Measurements from ENCODE around the gene SENP6. TPM values are rescaled to one million over a fixed set of nuclear protein-coding genes. Genes with fewer than 3 reads are reported as not detected.

Gene SENP6
- polyA plus RNA-seq, 1 of the 3 experiments (the other 2 are of a cell fraction) = 16.2 TPM

- Histone ChIP-seq H3K36me3 (replicated peaks in 1 of 2; ENCODE audit: control insufficient read depth in 1 of 2, insufficient read depth in 2 of 2, low read length in 1 of 2) (no peaks in the 10 kb centered on the region), H3K27me3 (ENCODE audit: insufficient read depth) (no peaks in the 10 kb centered on the region), H4K20me1 (ENCODE audit: insufficient read depth) (no peaks in the 10 kb centered on the region), H3K4me2 (no peak overlapping the region), H3K9me3 (no peaks in the 10 kb centered on the region), H2AFZ (ENCODE audit: low read depth) (no peak overlapping the region), H3K27ac (ENCODE audit: low read depth in 2 of 2, low read length in 1 of 2) (no peak overlapping the region), H3K4me3 (ENCODE audit: low read depth in 2 of 2, low read length in 1 of 2) (no peak overlapping the region), H3K4me1 (ENCODE audit: control insufficient read depth in 1 of 2, insufficient read depth in 2 of 2, low read depth in 1 of 2, low read length in 1 of 2) (peaks cover 0 to 5% of the 10 kb centered on the region in 2 experiments; a peak in 2 of 4 replicates), H3K9me2 (no peaks in the 10 kb centered on the region), H3K9ac (no peak overlapping the region), H3K79me2 (ENCODE audit: insufficient read depth) (peaks cover 27% of the 10 kb centered on the region), H3F3A (replicated peaks; ENCODE audit: insufficient read depth) (peaks cover 5% of the 10 kb centered on the region)
- TF ChIP-seq USF1 (IDR thresholded peaks at IDR 0.05; ENCODE audit: borderline replicate concordance, low read depth) (no peak), CHD2 (IDR thresholded peaks at IDR 0.05; ENCODE audit: low read length, partially characterized antibody) (no peak), JUND (IDR thresholded peaks at IDR 0.05) (no peak), RXRA (IDR thresholded peaks at IDR 0.05; ENCODE audit: borderline replicate concordance, low read depth) (no peak), EZH2phosphoT487 (IDR thresholded peaks at IDR 0.05; ENCODE audit: borderline replicate concordance, low read depth) (no peak), MEF2A (IDR thresholded peaks at IDR 0.05; ENCODE audit: borderline replicate concordance, low read depth) (no peak)
- WGBS (ENCODE audit: low lambda C conversion rate) = 88% methylated on average over 9 of the region's 9 CpGs
- ChIA-PET POLR2A (no interaction called here), CTCF (no interaction called here)
- DNase-seq = no peak
Measured at GRCh38 chr6:75747152-75747992, 145.7 kb downstream of the SENP6 start.

GRCh38 chr6:75748003-75748742 is 146.5 kb downstream of the SENP6 start:
- Histone ChIP-seq H3K27ac (ENCODE audit: low read depth in 2 of 2, low read length in 1 of 2) (peak overlapping the region; percentile 67 to 74; a peak in 3 of 4 replicates), H3K4me2 (peak overlapping the region; percentile 92), H3K9me2 (no peaks in the 10 kb centered on the region), H3F3A (replicated peaks; ENCODE audit: insufficient read depth) (peaks cover 9% of the 10 kb centered on the region), H4K20me1 (ENCODE audit: insufficient read depth) (no peaks in the 10 kb centered on the region), H3K36me3 (replicated peaks in 1 of 2; ENCODE audit: control insufficient read depth in 1 of 2, insufficient read depth in 2 of 2, low read length in 1 of 2) (no peaks in the 10 kb centered on the region), H3K4me1 (ENCODE audit: control insufficient read depth in 1 of 2, insufficient read depth in 2 of 2, low read depth in 1 of 2, low read length in 1 of 2) (peaks cover 0 to 5% of the 10 kb centered on the region in 2 experiments; a peak in 2 of 4 replicates), H3K9ac (peak overlapping the region; percentile 93), H3K4me3 (ENCODE audit: low read depth in 2 of 2, low read length in 1 of 2) (peak overlapping the region; percentile 91 to 94), H2AFZ (ENCODE audit: low read depth) (peak overlapping the region; percentile 92), H3K9me3 (no peaks in the 10 kb centered on the region), H3K79me2 (ENCODE audit: insufficient read depth) (peaks cover 30% of the 10 kb centered on the region), H3K27me3 (ENCODE audit: insufficient read depth) (no peaks in the 10 kb centered on the region)
- DNase-seq = no peak
- 25% methylated on average over 13 of the region's 17 CpGs for WGBS (ENCODE audit: low lambda C conversion rate)
- CTCF ChIA-PET = no interaction called here
- POLR2A ChIA-PET = no interaction called here
- TF ChIP-seq RAD21 (IDR thresholded peaks at IDR 0.05; ENCODE audit: low read length) (no peak), POLR2AphosphoS5 (IDR thresholded peaks at IDR 0.05; ENCODE audit: low read depth, low read length) (no peak), MXI1 (IDR thresholded peaks at IDR 0.05; ENCODE audit: low read depth, low read length) (no peak), RCOR1 (IDR thresholded peaks at IDR 0.05; ENCODE audit: low read length) (no peak), TCF12 (IDR thresholded peaks at IDR 0.05) (no peak), ELF1 (IDR thresholded peaks at IDR 0.05) (no peak), USF2 (IDR thresholded peaks at IDR 0.05; ENCODE audit: borderline replicate concordance, low read depth, low read length) (no peak), CHD2 (IDR thresholded peaks at IDR 0.05; ENCODE audit: low read length, partially characterized antibody) (no peak), RFX5 (IDR thresholded peaks at IDR 0.05; ENCODE audit: low read length) (no peak), REST (IDR thresholded peaks at IDR 0.05; ENCODE audit: low read depth, low read length) (no peak), USF1 (IDR thresholded peaks at IDR 0.05; ENCODE audit: borderline replicate concordance, low read depth) (no peak), SMC3 (IDR thresholded peaks at IDR 0.05; ENCODE audit: low read depth, low read length) (no peak), GABPA (IDR thresholded peaks at IDR 0.05; ENCODE audit: low read depth) (no peak), CTCF (IDR thresholded peaks at IDR 0.05) (no peak)

All from SK-N-SH (cell line).